HCT116 (cell line): ENCODE data around the gene XYLT1. TPM values are rescaled to one million over a fixed set of nuclear protein-coding genes. Genes with fewer than 3 reads are reported as not detected.

Experiments used
- ATAC-seq: fragments of 200-7000 bp; cut with Tn5 transposase; 2 replicates; pipeline ENCODE4 v1.9.1; 2020; ENCODE audit warnings: mild to moderate bottlenecking, moderate library complexity
- BruUV-seq: library from RNA; stranded (reverse); fragments of 400-500 nt; replicated peaks from 2 replicates; lab custom pipeline; 2021; lab: Mats Ljungman, UMichigan
- CTCF ChIA-PET: fragments of 300-600 bp; sonication (Branson Sonifier 250); formaldehyde crosslinking; loops from one replicate; lab custom pipeline; 2021; ENCODE audit warnings: antibody characterized with exemption; lab: Charles Lee
- POLR2A ChIA-PET: fragments of 300-600, 350-600 bp; sonication (Branson Sonifier 250); formaldehyde crosslinking; loops from one replicate; lab custom pipeline; 2021; ENCODE audit warnings: antibody characterized with exemption; lab: Charles Lee
- RAD21 ChIA-PET, 2 experiments: fragments of 300-600 bp; sonication (Branson Sonifier 250); formaldehyde crosslinking; loops; one replicate each; lab custom pipeline; 2023; ENCODE audit warnings: low total read pairs in 2 of 2; ENCODE audit not compliant: uncharacterized antibody in 2 of 2, unreplicated experiment in 2 of 2, low non-redundant PET in 1 of 2; lab: Charles Lee
- DNase-seq: peaks from one replicate; pipeline ENCODE4 v3.0.0-alpha.2; 2010; ENCODE audit warnings: low read depth, low spot score
- H2AFZ ChIP-seq: fragments of 200-600 bp; shearing (Covaris generic), sonication (generic); 2 replicates; pipeline ENCODE4 v1.6.1; 2017; ENCODE audit warnings: low read depth, mixed run types, mixed read lengths, antibody characterized with exemption, low read length; ENCODE audit not compliant: poor library complexity, severe bottlenecking
- H3K27ac ChIP-seq: 2 replicates; pipeline ENCODE4 v1.5.1; 2012; ENCODE audit warnings: low read depth, low read length
- H3K27me3 ChIP-seq: fragments of 200-600 bp; sonication (generic); 2 replicates; pipeline ENCODE4 v1.6.1; 2016; ENCODE audit warnings: mixed run types, low read length, mixed read lengths; ENCODE audit not compliant: insufficient read depth
- H3K36me3 ChIP-seq, 2 experiments: fragments of 200-500 bp in 1 of 2; fragments of 200-600 bp in 1 of 2; sonication (Bioruptor generic) in 1 of 2; sonication (generic) in 1 of 2; 2 replicates each; pipeline versions ENCODE4 v1.5.1 to v1.6.1; 2014 to 2016; ENCODE audit warnings: low read length in 2 of 2, inconsistent platforms in 1 of 2, mixed read lengths in 1 of 2, mixed run types in 1 of 2; ENCODE audit not compliant: insufficient read depth in 2 of 2, control insufficient read depth in 1 of 2
- H3K4me1 ChIP-seq, 2 experiments: fragments of 200-600 bp in 1 of 2; sonication (generic) in 1 of 2; 2 replicates each; pipeline versions ENCODE4 v1.5.1 to v1.6.1; 2012 to 2017; ENCODE audit warnings: low read length in 2 of 2, inconsistent platforms in 1 of 2, mild to moderate bottlenecking in 1 of 2, mixed read lengths in 1 of 2, mixed run types in 1 of 2, moderate library complexity in 1 of 2; ENCODE audit not compliant: insufficient read depth in 2 of 2, control insufficient read depth in 1 of 2
- H3K4me2 ChIP-seq: fragments of 200-600 bp; sonication (generic); 2 replicates; pipeline ENCODE4 v1.6.1; 2017; ENCODE audit warnings: mixed run types, low read length, mixed read lengths
- H3K4me3 ChIP-seq, 2 experiments: fragments of 200-600 bp in 1 of 2; sonication (generic) in 1 of 2; replicated peaks in 1 of 2; 2 replicates each; pipeline ENCODE4 v1.5.1; 2011 to 2016; ENCODE audit warnings: low read length in 2 of 2, control low read depth in 1 of 2, low read depth in 1 of 2, mild to moderate bottlenecking in 1 of 2, mixed read lengths in 1 of 2, mixed run types in 1 of 2
- H3K79me2 ChIP-seq: fragments of 200-600 bp; sonication (generic); 2 replicates; pipeline ENCODE4 v1.6.1; 2017; ENCODE audit warnings: mild to moderate bottlenecking, mixed run types, low read length, moderate library complexity, mixed read lengths; ENCODE audit not compliant: insufficient read depth
- H3K9ac ChIP-seq: fragments of 200-600 bp; sonication (generic); 2 replicates; pipeline ENCODE4 v1.6.1; 2016; ENCODE audit warnings: low read length, mixed read lengths
- H3K9me2 ChIP-seq: fragments of 200-600 bp; sonication (generic), shearing (Covaris generic); 2 replicates; pipeline ENCODE4 v1.6.1; 2017; ENCODE audit warnings: mixed run types, mild to moderate bottlenecking, moderate library complexity; ENCODE audit not compliant: insufficient read depth
- H3K9me3 ChIP-seq, 2 experiments: fragments of 200-500 bp in 1 of 2; fragments of 200-600 bp in 1 of 2; sonication (Bioruptor generic) in 1 of 2; sonication (generic) in 1 of 2; 2 replicates each; pipeline ENCODE4 v1.6.1; 2014 to 2017; ENCODE audit warnings: low read length in 2 of 2, mixed read lengths in 2 of 2, inconsistent platforms in 1 of 2, low read depth in 1 of 2, mild to moderate bottlenecking in 1 of 2, mixed run types in 1 of 2, moderate library complexity in 1 of 2; ENCODE audit not compliant: control insufficient read depth in 1 of 2, insufficient read depth in 1 of 2
- H4K20me1 ChIP-seq: fragments of 200-600 bp; sonication (generic), shearing (Covaris generic); 2 replicates; pipeline ENCODE4 v1.6.1; 2017; ENCODE audit warnings: mixed run types, mild to moderate bottlenecking, moderate library complexity; ENCODE audit not compliant: insufficient read depth
- CEBPB ChIP-seq: IDR thresholded peaks from 2 replicates; pipeline ENCODE4 v1.6.1; 2012; ENCODE audit warnings: low read depth
- CTCF ChIP-seq, 3 experiments: fragments of 200-600 bp in 1 of 3; sonication (generic) in 1 of 3; IDR thresholded peaks in 2 of 3; conservative IDR thresholded peaks in 1 of 3; 2 replicates each; pipeline ENCODE4 v1.5.1; 2012 to 2017; ENCODE audit warnings: low read depth in 2 of 3, low read length in 2 of 3, antibody characterized with exemption in 1 of 3, borderline replicate concordance in 1 of 3, control low read depth in 1 of 3, mild to moderate bottlenecking in 1 of 3, mixed read lengths in 1 of 3, mixed run types in 1 of 3, moderate library complexity in 1 of 3; ENCODE audit not compliant: insufficient read depth in 1 of 3
- EGR1 ChIP-seq: IDR thresholded peaks from 2 replicates; pipeline ENCODE4 v1.6.1; 2012; ENCODE audit warnings: low read depth
- ELF1 ChIP-seq: IDR thresholded peaks from 2 replicates; pipeline ENCODE4 v1.6.1; 2012; ENCODE audit warnings: low read depth, borderline replicate concordance
- POLR2AphosphoS5 ChIP-seq: IDR thresholded peaks from 2 replicates; pipeline ENCODE4 v1.6.1; 2011; ENCODE audit warnings: mild to moderate bottlenecking, low read depth, low read length, moderate library complexity
- RAD21 ChIP-seq: IDR thresholded peaks from 2 replicates; pipeline ENCODE4 v1.6.1; 2012; ENCODE audit warnings: low read depth, mild to moderate bottlenecking
- SIN3A ChIP-seq: IDR thresholded peaks from 2 replicates; pipeline ENCODE4 v1.6.1; 2012; ENCODE audit warnings: low read depth
- SRF ChIP-seq: IDR thresholded peaks from 2 replicates; pipeline ENCODE4 v1.6.1; 2012; ENCODE audit warnings: low read depth
- YY1 ChIP-seq: IDR thresholded peaks from 2 replicates; pipeline ENCODE4 v1.6.1; 2011; ENCODE audit warnings: low read length, low read depth, moderate library complexity, mild to moderate bottlenecking; ENCODE audit not compliant: insufficient replicate concordance; ENCODE audit errors: extremely low read depth
- ZNF274 ChIP-seq: fragments of 200-500 bp; sonication (Bioruptor generic); IDR thresholded peaks from 2 replicates; pipeline ENCODE4 v1.6.1; 2014; ENCODE audit warnings: mild to moderate bottlenecking, low read depth, low read length, inconsistent platforms
- intact Hi-C: fragments of 100-400 bp; cut with micrococcal nuclease; formaldehyde crosslinking; loops from 2 replicates; pipeline ENCODE4 v1.10.0; 2022
- total RNA-seq: library from RNA; stranded (reverse); gene quantifications from one replicate; pipeline ENCODE4 v1.2.1, GENCODE V29; 2021; ENCODE audit not compliant: unreplicated experiment
- TF ChIP-seq, protein P1 (sequence below): IDR thresholded peaks from 2 replicates; pipeline ENCODE4 v1.6.1; 2011; ENCODE audit warnings: mild to moderate bottlenecking, low read length, moderate library complexity; ENCODE audit not compliant: insufficient replicate concordance; ENCODE audit errors: extremely low read depth

The XYLT1 gene
- total RNA-seq, 1 experiment from 2014 or later: 4.5 TPM

- no peak overlapping the region for H3K4me3 ChIP-seq
- no peak overlapping the region for H3K27ac ChIP-seq
- no peak overlapping the region for H3K4me2 ChIP-seq
- peaks cover 28 to 47% of the 10 kb centered on the region in 2 experiments for H3K4me1 ChIP-seq
- H3K9me2 ChIP-seq: no peaks in the 10 kb centered on the region
- POLR2A ChIA-PET: no interaction called here
- TF ChIP-seq ELF1 (no peak), SRF (no peak), CEBPB (no peak), CTCF (IDR thresholded peaks at IDR 0.05 in 2 of 3, conservative IDR thresholded peaks at IDR 0.05 in 1 of 3; ENCODE audit: borderline replicate concordance in 1 of 3, insufficient read depth in 1 of 3, low read depth in 2 of 3, low read length in 2 of 3) (no peak), EGR1 (no peak), ZNF274 (no peak), SIN3A (no peak), YY1 (no peak), RAD21 (no peak), POLR2AphosphoS5 (no peak)
- TF ChIP-seq, protein P1, sequence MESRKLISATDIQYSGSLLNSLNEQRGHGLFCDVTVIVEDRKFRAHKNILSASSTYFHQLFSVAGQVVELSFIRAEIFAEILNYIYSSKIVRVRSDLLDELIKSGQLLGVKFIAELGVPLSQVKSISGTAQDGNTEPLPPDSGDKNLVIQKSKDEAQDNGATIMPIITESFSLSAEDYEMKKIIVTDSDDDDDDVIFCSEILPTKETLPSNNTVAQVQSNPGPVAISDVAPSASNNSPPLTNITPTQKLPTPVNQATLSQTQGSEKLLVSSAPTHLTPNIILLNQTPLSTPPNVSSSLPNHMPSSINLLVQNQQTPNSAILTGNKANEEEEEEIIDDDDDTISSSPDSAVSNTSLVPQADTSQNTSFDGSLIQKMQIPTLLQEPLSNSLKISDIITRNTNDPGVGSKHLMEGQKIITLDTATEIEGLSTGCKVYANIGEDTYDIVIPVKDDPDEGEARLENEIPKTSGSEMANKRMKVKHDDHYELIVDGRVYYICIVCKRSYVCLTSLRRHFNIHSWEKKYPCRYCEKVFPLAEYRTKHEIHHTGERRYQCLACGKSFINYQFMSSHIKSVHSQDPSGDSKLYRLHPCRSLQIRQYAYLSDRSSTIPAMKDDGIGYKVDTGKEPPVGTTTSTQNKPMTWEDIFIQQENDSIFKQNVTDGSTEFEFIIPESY: no peak
- TF ChIP-seq, all 23 proteins: peak for 0
- no peak for DNase-seq
- H4K20me1 ChIP-seq: no peaks in the 10 kb centered on the region
- no peak overlapping the region for H3K9ac ChIP-seq
- no peaks in the 10 kb centered on the region for H3K9me3 ChIP-seq
- H3K36me3 ChIP-seq: no peaks in the 10 kb centered on the region
- no peak overlapping the region for H2AFZ ChIP-seq
- CTCF ChIA-PET: no interaction called here
- no peak for ATAC-seq
- intact Hi-C loops: no loop called here
- no peaks in the 10 kb centered on the region for H3K27me3 ChIP-seq
- no TSS peak for BruUV-seq
- H3K79me2 ChIP-seq: no peaks in the 10 kb centered on the region
- RAD21 ChIA-PET: no interaction called here
These were observed 154.8 kb downstream of the XYLT1 start for GRCh38 chr16:17316005-17316404.
